Measurements from ENCODE around the gene CPNE5.

- TF ChIP-seq CTCF (IDR thresholded peaks at IDR 0.05) (no peak), POLR2A (IDR thresholded peaks at IDR 0.05) (no peak)
These were observed 126.4 kb downstream of the CPNE5 start for GRCh38 chr6:36712816-36713215.

Measured in stomach (tissue), 4 donors.